ENCODE results near the gene MCMBP.

- TF ChIP-seq POLR2A (IDR thresholded peaks at IDR 0.05; ENCODE audit: low read length) (no peak), GATA1 (IDR thresholded peaks at IDR 0.05; ENCODE audit: low read depth, low read length) (no peak)
Measured at GRCh38 chr10:119860866-119861607, 11.6 kb downstream of the MCMBP start.

Data from erythroblast (primary cell).